ENCODE data around the gene DBNL. TPM values are rescaled to one million over a fixed set of nuclear protein-coding genes. Genes with fewer than 3 reads are reported as not detected.

Gene DBNL
- total RNA-seq, 1 experiment from 2014 or later = 64.5 TPM

DNA sequence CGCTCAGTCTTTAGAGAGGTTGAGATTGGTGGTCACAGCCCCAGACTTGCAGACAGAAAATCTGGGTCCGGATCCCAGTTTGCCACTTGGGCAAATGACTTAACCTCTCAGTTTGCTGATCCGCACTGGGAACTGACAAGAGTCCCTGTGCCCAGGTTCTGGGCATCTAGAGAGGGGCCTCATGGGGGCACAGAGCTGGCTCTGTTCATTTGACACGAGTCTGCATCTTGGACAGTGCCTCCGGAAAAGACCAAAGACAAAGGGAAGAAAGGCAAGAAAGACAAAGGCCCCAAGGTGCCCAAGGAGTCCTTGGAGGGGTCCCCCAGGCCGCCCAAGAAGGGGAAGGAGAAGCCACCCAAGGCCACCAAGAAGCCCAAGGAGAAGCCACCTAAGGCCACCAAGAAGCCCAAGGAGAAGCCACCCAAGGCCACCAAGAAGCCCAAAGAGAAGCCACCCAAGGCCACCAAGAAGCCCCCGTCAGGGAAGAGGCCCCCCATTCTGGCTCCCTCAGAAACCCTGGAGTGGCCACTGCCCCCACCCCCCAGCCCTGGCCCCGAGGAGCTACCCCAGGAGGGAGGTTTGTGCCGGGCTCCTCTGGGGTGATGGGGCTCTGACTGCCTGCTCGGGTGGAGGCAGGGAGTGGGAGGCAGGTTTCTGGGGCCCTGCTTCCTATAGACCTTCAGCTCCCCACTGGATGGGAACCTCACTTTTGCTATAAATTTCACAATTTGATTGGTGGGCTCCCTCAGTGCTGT, 62.0 kb downstream of the DBNL start:
- Histone ChIP-seq H3K27ac (ENCODE audit: low read depth, low read length, poor library complexity, severe bottlenecking) (no peak overlapping the region), H3K27me3 (replicated peaks; ENCODE audit: insufficient read depth, low read depth, low read length, poor library complexity) (no peaks in the 10 kb centered on the region), H3K4me3 (ENCODE audit: low read depth, low read length, poor library complexity, severe bottlenecking) (no peak overlapping the region), H3K4me1 (ENCODE audit: insufficient read depth, low read length, poor library complexity, severe bottlenecking) (peaks cover 9% of the 10 kb centered on the region), H3K36me3 (ENCODE audit: insufficient read depth, low read length, poor library complexity, severe bottlenecking) (no peaks in the 10 kb centered on the region), H3K9me3 (ENCODE audit: low read depth, low read length, poor library complexity, severe bottlenecking) (no peaks in the 10 kb centered on the region)
- ChIA-PET POLR2A (ENCODE audit: low non-redundant PET) (no interaction called here), CTCF (no interaction called here)
- intact Hi-C loops (cut with micrococcal nuclease; ENCODE audit: unreplicated experiment) = no loop called here
- BruUV-seq (replicated peaks) = no TSS peak
- TF ChIP-seq, protein P1, sequence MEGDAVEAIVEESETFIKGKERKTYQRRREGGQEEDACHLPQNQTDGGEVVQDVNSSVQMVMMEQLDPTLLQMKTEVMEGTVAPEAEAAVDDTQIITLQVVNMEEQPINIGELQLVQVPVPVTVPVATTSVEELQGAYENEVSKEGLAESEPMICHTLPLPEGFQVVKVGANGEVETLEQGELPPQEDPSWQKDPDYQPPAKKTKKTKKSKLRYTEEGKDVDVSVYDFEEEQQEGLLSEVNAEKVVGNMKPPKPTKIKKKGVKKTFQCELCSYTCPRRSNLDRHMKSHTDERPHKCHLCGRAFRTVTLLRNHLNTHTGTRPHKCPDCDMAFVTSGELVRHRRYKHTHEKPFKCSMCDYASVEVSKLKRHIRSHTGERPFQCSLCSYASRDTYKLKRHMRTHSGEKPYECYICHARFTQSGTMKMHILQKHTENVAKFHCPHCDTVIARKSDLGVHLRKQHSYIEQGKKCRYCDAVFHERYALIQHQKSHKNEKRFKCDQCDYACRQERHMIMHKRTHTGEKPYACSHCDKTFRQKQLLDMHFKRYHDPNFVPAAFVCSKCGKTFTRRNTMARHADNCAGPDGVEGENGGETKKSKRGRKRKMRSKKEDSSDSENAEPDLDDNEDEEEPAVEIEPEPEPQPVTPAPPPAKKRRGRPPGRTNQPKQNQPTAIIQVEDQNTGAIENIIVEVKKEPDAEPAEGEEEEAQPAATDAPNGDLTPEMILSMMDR (conservative IDR thresholded peaks at IDR 0.05; ENCODE audit: low read depth, low read length) = no peak
- no peak for TF ChIP-seq EZH2 (IDR thresholded peaks at IDR 0.05; ENCODE audit: borderline replicate concordance, low read depth, low read length, poor library complexity, severe bottlenecking)
- no peak for DNase-seq (ENCODE audit: low spot score)

DNA sequence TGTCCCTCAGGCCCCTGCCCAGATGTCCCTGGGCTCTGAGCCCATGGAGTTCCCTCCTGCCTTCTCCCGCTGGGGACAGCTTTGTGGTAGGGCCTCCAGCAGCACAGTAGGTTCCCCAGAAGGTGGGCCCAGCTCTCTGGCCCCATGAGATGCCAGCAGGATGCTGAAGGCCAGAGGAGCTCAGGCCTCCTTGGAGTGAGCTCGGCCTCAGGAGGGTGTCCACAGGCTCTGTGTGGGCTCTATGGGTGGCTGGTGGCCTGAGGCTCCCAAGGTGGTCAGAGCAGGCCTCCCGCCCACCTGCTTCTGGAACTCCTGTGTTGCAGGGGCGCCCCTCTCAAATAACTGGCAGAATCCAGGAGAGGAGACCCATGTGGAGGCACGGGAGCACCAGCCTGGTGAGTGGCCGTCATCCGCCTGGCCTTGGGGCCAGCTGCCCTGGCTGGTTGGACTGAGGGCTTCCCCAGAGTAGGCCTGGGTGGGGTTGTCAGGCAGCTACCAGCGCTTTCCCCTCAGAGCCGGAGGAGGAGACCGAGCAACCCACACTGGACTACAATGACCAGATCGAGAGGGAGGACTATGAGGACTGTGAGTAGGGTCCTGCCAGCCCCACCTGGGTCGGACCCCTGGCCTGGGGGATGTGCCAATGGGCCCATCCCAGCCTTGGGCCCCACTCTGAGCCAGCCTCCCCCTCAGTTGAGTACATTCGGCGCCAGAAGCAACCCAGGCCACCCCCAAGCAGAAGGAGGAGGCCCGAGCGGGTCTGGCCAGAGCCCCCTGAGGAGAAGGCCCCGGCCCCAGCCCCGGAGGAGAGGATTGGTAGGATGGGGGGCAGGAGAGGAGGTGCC, 62.8 kb downstream of the DBNL start:
- no peak for TF ChIP-seq EZH2 (IDR thresholded peaks at IDR 0.05; ENCODE audit: borderline replicate concordance, low read depth, low read length, poor library complexity, severe bottlenecking)
- intact Hi-C loops (cut with micrococcal nuclease; ENCODE audit: unreplicated experiment) = no loop called here
- H3K27ac ChIP-seq (ENCODE audit: low read depth, low read length, poor library complexity, severe bottlenecking) = no peak overlapping the region
- POLR2A ChIA-PET (ENCODE audit: low non-redundant PET) = no interaction called here
- no peak for DNase-seq (ENCODE audit: low spot score)
- H3K4me1 ChIP-seq (ENCODE audit: insufficient read depth, low read length, poor library complexity, severe bottlenecking) = peaks cover 9% of the 10 kb centered on the region
- H3K9me3 ChIP-seq (ENCODE audit: low read depth, low read length, poor library complexity, severe bottlenecking) = no peaks in the 10 kb centered on the region
- no peaks in the 10 kb centered on the region for H3K27me3 ChIP-seq (replicated peaks; ENCODE audit: insufficient read depth, low read depth, low read length, poor library complexity)
- no peaks in the 10 kb centered on the region for H3K36me3 ChIP-seq (ENCODE audit: insufficient read depth, low read length, poor library complexity, severe bottlenecking)
- CTCF ChIA-PET = no interaction called here
- no peak overlapping the region for H3K4me3 ChIP-seq (ENCODE audit: low read depth, low read length, poor library complexity, severe bottlenecking)
- no TSS peak for BruUV-seq (replicated peaks)

DNA sequence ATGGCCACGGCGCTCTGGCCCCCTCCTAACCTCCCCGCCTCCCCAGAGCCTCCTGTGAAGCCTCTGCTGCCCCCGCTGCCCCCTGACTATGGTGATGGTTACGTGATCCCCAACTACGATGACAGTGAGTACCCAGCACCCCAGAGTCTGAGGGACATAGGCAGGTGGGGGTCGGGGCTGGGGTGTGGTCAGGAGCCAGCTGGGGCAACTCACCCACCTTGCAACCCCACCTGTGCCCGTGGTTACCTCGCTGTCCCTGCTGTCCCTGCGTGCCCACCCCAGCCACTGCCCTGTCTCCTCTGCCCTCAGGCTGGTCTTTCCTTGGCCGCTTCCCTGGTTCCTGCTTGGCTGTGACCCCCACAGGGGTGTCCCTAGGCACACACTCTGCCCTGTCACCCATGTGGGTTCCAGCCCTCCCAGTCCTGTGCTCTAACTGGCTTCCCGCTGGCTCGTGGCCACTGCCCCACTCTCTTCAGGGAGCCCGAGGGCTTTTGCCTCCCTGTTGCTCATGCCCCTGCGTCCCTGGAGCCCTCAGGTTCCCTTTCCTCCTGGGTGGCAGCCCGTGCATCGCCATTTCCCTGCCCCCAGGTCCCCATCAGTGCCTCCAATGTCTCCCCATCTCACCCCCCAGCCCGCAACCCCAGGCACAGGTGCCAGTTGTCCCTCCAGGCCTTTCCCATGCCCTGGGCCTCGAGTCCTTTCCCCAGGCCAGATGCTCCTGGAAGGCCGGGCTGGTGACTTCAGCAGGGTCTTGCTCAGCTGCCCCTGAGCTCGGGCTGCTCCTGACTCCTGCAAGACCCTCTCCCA, 63.7 kb downstream of the DBNL start:
- Histone ChIP-seq H3K4me3 (ENCODE audit: low read depth, low read length, poor library complexity, severe bottlenecking) (no peak overlapping the region), H3K27me3 (replicated peaks; ENCODE audit: insufficient read depth, low read depth, low read length, poor library complexity) (no peaks in the 10 kb centered on the region), H3K27ac (ENCODE audit: low read depth, low read length, poor library complexity, severe bottlenecking) (no peak overlapping the region), H3K9me3 (ENCODE audit: low read depth, low read length, poor library complexity, severe bottlenecking) (no peaks in the 10 kb centered on the region), H3K4me1 (ENCODE audit: insufficient read depth, low read length, poor library complexity, severe bottlenecking) (peaks cover 9% of the 10 kb centered on the region), H3K36me3 (ENCODE audit: insufficient read depth, low read length, poor library complexity, severe bottlenecking) (no peaks in the 10 kb centered on the region)
- no peak for TF ChIP-seq EZH2 (IDR thresholded peaks at IDR 0.05; ENCODE audit: borderline replicate concordance, low read depth, low read length, poor library complexity, severe bottlenecking)
- TF ChIP-seq, protein P1 (conservative IDR thresholded peaks at IDR 0.05; ENCODE audit: low read depth, low read length) = no peak
- no peak for DNase-seq (ENCODE audit: low spot score)
- BruUV-seq (replicated peaks) = no TSS peak
- ChIA-PET CTCF (no interaction called here), POLR2A (ENCODE audit: low non-redundant PET) (no interaction called here)
- intact Hi-C loops (cut with micrococcal nuclease; ENCODE audit: unreplicated experiment) = no loop called here

Data from A673 (cell line).